Epidermal melanocyte (primary cell): ENCODE measurements around the gene CD34.
A peak's percentile ranks its signal among the peaks of the same experiment; 100 is the strongest.

Source experiments
- DNase-seq: peaks from one replicate; pipeline ENCODE4 v3.0.0; 2011; ENCODE audit warnings: low spot score; ENCODE audit not compliant: insufficient read length

The CD34 gene

GRCh38 chr1:207876131-207876530, 34.8 kb downstream of the CD34 start:
- no peak for DNase-seq

GRCh38 chr1:207875532-207875931, 35.4 kb downstream of the CD34 start:
- no peak for DNase-seq

- no peak for DNase-seq
These were observed 37.7 kb downstream of the CD34 start for GRCh38 chr1:207873055-207873890.

- no peak for DNase-seq
These were observed 38.3 kb downstream of the CD34 start for GRCh38 chr1:207872621-207873020.

- no peak for DNase-seq
These were observed 39.7 kb downstream of the CD34 start for GRCh38 chr1:207871117-207871649.

GRCh38 chr1:207870306-207871031, 40.5 kb downstream of the CD34 start:
- no peak for DNase-seq

- no peak for DNase-seq
These were observed 41.1 kb downstream of the CD34 start for GRCh38 chr1:207869859-207870258.

- peak; percentile 54 for DNase-seq
These were observed 41.9 kb downstream of the CD34 start for GRCh38 chr1:207868774-207869721.

GRCh38 chr1:207868251-207868773, 42.6 kb downstream of the CD34 start:
- DNase-seq, result no peak

- no peak for DNase-seq
These were observed 43.5 kb downstream of the CD34 start for GRCh38 chr1:207867136-207868109.

GRCh38 chr1:207866471-207867135, 44.3 kb downstream of the CD34 start:
- no peak for DNase-seq

- no peak for DNase-seq
These were observed 46.9 kb downstream of the CD34 start for GRCh38 chr1:207863893-207864535.

GRCh38 chr1:207862241-207862787, 48.6 kb downstream of the CD34 start:
- DNase-seq, result no peak

- DNase-seq, result no peak
These were observed 49.3 kb downstream of the CD34 start for GRCh38 chr1:207861442-207862177.

GRCh38 chr1:207860531-207860930, 50.4 kb downstream of the CD34 start:
- DNase-seq, result no peak

- DNase-seq, result no peak
These were observed 52.1 kb downstream of the CD34 start for GRCh38 chr1:207858806-207859205.

GRCh38 chr1:207858281-207858680, 52.6 kb downstream of the CD34 start:
- no peak for DNase-seq

GRCh38 chr1:207857447-207857846, 53.5 kb downstream of the CD34 start:
- no peak for DNase-seq
